ENCODE data around the gene MCRS1.

DNA sequence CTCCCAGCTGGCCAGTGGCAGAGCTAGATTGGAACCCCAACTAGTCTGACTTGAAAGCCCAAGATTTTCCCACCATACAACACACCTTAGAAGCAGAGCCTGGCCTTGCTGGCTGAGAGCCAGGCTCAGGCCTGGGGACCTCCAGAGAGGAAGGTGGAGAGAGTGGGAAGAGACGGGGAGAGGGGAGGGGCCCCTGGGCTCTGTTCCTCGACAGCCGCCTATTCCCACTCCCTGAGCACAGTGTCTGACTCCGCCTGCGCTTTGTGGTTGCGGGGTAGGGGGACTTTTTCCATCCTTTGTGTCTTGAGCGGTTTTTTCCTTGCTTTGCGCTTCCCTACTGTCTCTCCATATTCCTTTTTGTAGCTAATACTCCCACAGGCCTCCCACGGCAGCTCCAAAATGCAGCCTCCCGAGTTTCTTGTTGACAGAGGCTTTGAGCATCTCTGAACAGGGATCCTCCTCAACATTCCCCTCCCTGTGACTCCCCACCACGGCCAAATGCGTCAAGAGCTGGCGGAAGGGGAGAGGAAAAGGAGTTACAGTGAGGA lies 33.1 kb downstream of the MCRS1 start:
- TF ChIP-seq, protein P1, sequence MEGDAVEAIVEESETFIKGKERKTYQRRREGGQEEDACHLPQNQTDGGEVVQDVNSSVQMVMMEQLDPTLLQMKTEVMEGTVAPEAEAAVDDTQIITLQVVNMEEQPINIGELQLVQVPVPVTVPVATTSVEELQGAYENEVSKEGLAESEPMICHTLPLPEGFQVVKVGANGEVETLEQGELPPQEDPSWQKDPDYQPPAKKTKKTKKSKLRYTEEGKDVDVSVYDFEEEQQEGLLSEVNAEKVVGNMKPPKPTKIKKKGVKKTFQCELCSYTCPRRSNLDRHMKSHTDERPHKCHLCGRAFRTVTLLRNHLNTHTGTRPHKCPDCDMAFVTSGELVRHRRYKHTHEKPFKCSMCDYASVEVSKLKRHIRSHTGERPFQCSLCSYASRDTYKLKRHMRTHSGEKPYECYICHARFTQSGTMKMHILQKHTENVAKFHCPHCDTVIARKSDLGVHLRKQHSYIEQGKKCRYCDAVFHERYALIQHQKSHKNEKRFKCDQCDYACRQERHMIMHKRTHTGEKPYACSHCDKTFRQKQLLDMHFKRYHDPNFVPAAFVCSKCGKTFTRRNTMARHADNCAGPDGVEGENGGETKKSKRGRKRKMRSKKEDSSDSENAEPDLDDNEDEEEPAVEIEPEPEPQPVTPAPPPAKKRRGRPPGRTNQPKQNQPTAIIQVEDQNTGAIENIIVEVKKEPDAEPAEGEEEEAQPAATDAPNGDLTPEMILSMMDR (IDR thresholded peaks at IDR 0.05), result no peak
- TF ChIP-seq POLR2A (IDR thresholded peaks at IDR 0.05), result no peak
